Measurements from ENCODE around the gene CACNA2D2.

GRCh38 chr3:50325113-50325480, 178.3 kb downstream of the CACNA2D2 start:
- no peak for TF ChIP-seq CTCF (conservative IDR thresholded peaks at IDR 0.05)
- no peak for TF ChIP-seq ZFX (IDR thresholded peaks at IDR 0.05)
